Erythroblast (primary cell): ENCODE results near the gene EDN3.

Source experiments
- GATA1 ChIP-seq: IDR thresholded peaks from 2 replicates; pipeline ENCODE4 v1.6.1; 2011; ENCODE audit warnings: low read depth, mild to moderate bottlenecking, control low read depth, low read length, moderate library complexity
- POLR2A ChIP-seq: IDR thresholded peaks from 2 replicates; pipeline ENCODE4 v1.6.1; 2011; ENCODE audit warnings: mild to moderate bottlenecking, low read length

DNA sequence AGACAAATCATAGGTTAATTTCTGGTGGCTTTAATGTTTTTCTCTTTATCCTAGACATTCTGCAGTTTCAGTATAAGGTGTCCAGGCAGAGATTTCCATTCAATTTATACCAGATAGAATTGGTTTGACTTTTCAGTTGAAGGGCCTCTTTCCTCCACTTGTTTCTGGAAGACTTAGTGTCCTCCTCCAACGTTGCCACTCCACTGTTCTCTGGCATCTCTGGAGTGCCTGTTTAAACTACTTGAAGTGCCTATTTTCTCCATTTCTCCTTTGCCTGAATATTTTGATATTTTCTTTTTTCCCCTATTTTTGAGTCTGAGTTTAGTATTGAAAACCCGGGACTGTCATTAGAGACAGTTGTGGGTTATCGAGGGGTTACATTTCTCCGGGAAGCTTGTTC, 27.7 kb downstream of the EDN3 start:
- TF ChIP-seq POLR2A (no peak), GATA1 (no peak)
